Type B pancreatic cell (in vitro differentiated cells): ENCODE measurements around the gene PIK3CB. TPM values are rescaled to one million over a fixed set of nuclear protein-coding genes. Genes with fewer than 3 reads are reported as not detected.
"Not testable (repeated sequence)": the region's sequence is repeated elsewhere in the genome, so short reads cannot be mapped to it uniquely, and the experiment has no call there.

Source experiments
- DNase-seq: peaks from one replicate; pipeline ENCODE4 v3.0.0; 2021; ENCODE audit warnings: mixed read lengths; ENCODE audit not compliant: unreplicated experiment; ENCODE audit errors: extremely low spot score
- H3K27ac Mint-ChIP-seq: 2 replicates; pipeline ENCODE4 v1.8.0; 2021; ENCODE audit warnings: mild to moderate bottlenecking, mixed read lengths
- H3K27me3 Mint-ChIP-seq: 2 replicates; pipeline ENCODE4 v1.8.0; 2021; ENCODE audit warnings: mixed read lengths
- H3K36me3 Mint-ChIP-seq: 2 replicates; pipeline ENCODE4 v1.8.0; 2021; ENCODE audit warnings: mixed read lengths
- H3K4me1 Mint-ChIP-seq: one replicate; pipeline ENCODE4 v1.8.0; 2021; ENCODE audit warnings: mixed read lengths; ENCODE audit not compliant: unreplicated experiment
- H3K4me3 Mint-ChIP-seq: 2 replicates; pipeline ENCODE4 v1.8.0; 2021; ENCODE audit warnings: mild to moderate bottlenecking, mixed read lengths
- H3K9me3 Mint-ChIP-seq: 2 replicates; pipeline ENCODE4 v1.8.0; 2021; ENCODE audit warnings: mixed read lengths
- CTCF ChIP-seq: fragments of 200-600 bp; sonication (generic); conservative IDR thresholded peaks from 2 replicates; pipeline ENCODE4 v1.5.0; 2021; ENCODE audit warnings: antibody characterized with exemption, mild to moderate bottlenecking
- total RNA-seq: library from RNA; stranded (reverse); gene quantifications from 2 replicates; pipeline ENCODE4 v1.2.1, GENCODE V29; 2021; ENCODE audit warnings: low replicate concordance

Gene PIK3CB
- total RNA-seq, 1 donor from 2014 or later = 14.8 TPM

GRCh38 chr3:138833899-138834595, 681 bp downstream of the PIK3CB start:
- H3K9me3 Mint-ChIP-seq = peaks cover 4% of the 10 kb centered on the region
- peaks cover 12% of the 10 kb centered on the region for H3K36me3 Mint-ChIP-seq
- H3K4me1 Mint-ChIP-seq = peaks cover 7% of the 10 kb centered on the region
- H3K27ac Mint-ChIP-seq = peak overlapping the region; percentile 57
- no peak for DNase-seq
- peak; percentile 65 for TF ChIP-seq CTCF
- H3K4me3 Mint-ChIP-seq = peak overlapping the region; percentile 91
- no peaks in the 10 kb centered on the region for H3K27me3 Mint-ChIP-seq

DNA sequence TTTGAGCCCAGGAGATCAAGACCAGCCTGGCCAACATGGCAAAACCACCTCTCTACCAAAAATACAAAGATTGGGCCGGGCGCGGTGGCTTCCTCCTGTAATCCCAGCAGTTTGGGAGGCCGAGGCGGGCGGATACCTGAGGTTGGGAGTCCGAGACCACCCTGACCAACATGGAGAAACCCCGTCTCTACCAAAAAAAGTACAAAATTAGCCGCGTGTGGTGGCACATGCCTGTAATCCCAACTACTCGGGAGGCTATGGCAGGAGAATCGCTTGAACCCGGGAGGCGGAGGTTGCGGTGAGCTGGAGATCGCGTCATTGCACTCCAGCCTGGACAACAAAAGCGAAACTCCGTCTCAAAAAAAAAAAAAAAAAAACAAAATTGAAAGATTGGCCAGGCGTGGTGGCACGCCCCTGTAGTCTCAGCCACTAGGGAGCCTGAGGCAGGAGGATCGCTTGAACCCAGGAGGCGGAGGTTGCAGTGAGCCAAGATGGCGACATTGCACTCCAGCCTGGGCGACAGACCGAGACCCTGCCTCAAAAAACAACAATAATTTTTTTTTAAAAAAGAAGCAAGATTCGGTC, 2.2 kb downstream of the PIK3CB start:
- not testable (repeated sequence) for H3K27ac Mint-ChIP-seq, H3K4me1 Mint-ChIP-seq, DNase-seq, H3K27me3 Mint-ChIP-seq, H3K9me3 Mint-ChIP-seq
- peak overlapping the region; percentile 53 for H3K4me3 Mint-ChIP-seq
- peaks cover 12% of the 10 kb centered on the region for H3K36me3 Mint-ChIP-seq

- peaks cover 5% of the 10 kb centered on the region for H3K9me3 Mint-ChIP-seq
- H3K4me3 Mint-ChIP-seq = no peak overlapping the region
- no peak for DNase-seq
- H3K4me1 Mint-ChIP-seq = peaks cover 7% of the 10 kb centered on the region
- no peak for TF ChIP-seq CTCF
- peaks cover 15% of the 10 kb centered on the region for H3K36me3 Mint-ChIP-seq
- no peaks in the 10 kb centered on the region for H3K27me3 Mint-ChIP-seq
- no peak overlapping the region for H3K27ac Mint-ChIP-seq
Observed at GRCh38 chr3:138829886-138830510, 4.7 kb downstream of the PIK3CB start.

- H3K4me3 Mint-ChIP-seq = no peak overlapping the region
- peaks cover 7% of the 10 kb centered on the region for H3K4me1 Mint-ChIP-seq
- no peak for TF ChIP-seq CTCF
Observed at GRCh38 chr3:138829097-138829496, 5.6 kb downstream of the PIK3CB start.

GRCh38 chr3:138827222-138827621, 7.5 kb downstream of the PIK3CB start:
- TF ChIP-seq CTCF = no peak
- H3K4me3 Mint-ChIP-seq = no peak overlapping the region
- DNase-seq = no peak
- no peak overlapping the region for H3K27ac Mint-ChIP-seq
- no peaks in the 10 kb centered on the region for H3K4me1 Mint-ChIP-seq
- peaks cover 5% of the 10 kb centered on the region for H3K9me3 Mint-ChIP-seq
- H3K27me3 Mint-ChIP-seq = no peaks in the 10 kb centered on the region
- H3K36me3 Mint-ChIP-seq = peaks cover 16% of the 10 kb centered on the region

More at GRCh38 chr3:138829097-138829496, 5.6 kb downstream of the PIK3CB start:
- Mint-ChIP-seq H3K9me3 (peaks cover 5% of the 10 kb centered on the region), H3K27ac (no peak overlapping the region), H3K36me3 (peaks cover 20% of the 10 kb centered on the region), H3K27me3 (no peaks in the 10 kb centered on the region)
- no peak for DNase-seq

- no peaks in the 10 kb centered on the region for H3K4me1 Mint-ChIP-seq
- H3K4me3 Mint-ChIP-seq = no peak overlapping the region
- no peaks in the 10 kb centered on the region for H3K27me3 Mint-ChIP-seq
- no peak for TF ChIP-seq CTCF
- peaks cover 5% of the 10 kb centered on the region for H3K9me3 Mint-ChIP-seq
- peaks cover 16% of the 10 kb centered on the region for H3K36me3 Mint-ChIP-seq
- H3K27ac Mint-ChIP-seq = no peak overlapping the region
- no peak for DNase-seq
Observed at GRCh38 chr3:138825336-138825735, 9.4 kb downstream of the PIK3CB start.
